ENCODE results near the gene PCP4L1. TPM values are rescaled to one million over a fixed set of nuclear protein-coding genes. Genes with fewer than 3 reads are reported as not detected.

PCP4L1 gene
- total RNA-seq, 4 donors from 2014 or later, result 1.6 to 13.8 (median 5.7) TPM

GRCh38 chr1:161230762-161231161 is 27.8 kb upstream of the PCP4L1 start:
- no peak overlapping the region for H3K27ac ChIP-seq
- TF ChIP-seq, protein P1, sequence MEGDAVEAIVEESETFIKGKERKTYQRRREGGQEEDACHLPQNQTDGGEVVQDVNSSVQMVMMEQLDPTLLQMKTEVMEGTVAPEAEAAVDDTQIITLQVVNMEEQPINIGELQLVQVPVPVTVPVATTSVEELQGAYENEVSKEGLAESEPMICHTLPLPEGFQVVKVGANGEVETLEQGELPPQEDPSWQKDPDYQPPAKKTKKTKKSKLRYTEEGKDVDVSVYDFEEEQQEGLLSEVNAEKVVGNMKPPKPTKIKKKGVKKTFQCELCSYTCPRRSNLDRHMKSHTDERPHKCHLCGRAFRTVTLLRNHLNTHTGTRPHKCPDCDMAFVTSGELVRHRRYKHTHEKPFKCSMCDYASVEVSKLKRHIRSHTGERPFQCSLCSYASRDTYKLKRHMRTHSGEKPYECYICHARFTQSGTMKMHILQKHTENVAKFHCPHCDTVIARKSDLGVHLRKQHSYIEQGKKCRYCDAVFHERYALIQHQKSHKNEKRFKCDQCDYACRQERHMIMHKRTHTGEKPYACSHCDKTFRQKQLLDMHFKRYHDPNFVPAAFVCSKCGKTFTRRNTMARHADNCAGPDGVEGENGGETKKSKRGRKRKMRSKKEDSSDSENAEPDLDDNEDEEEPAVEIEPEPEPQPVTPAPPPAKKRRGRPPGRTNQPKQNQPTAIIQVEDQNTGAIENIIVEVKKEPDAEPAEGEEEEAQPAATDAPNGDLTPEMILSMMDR (IDR thresholded peaks at IDR 0.05), result no peak
- TF ChIP-seq EP300 (IDR thresholded peaks at IDR 0.05) (no peak), POLR2A (IDR thresholded peaks at IDR 0.05) (no peak), POLR2AphosphoS5 (IDR thresholded peaks at IDR 0.05) (no peak)
- peaks cover 0 to 32% of the 10 kb centered on the region in 2 donors for H3K36me3 ChIP-seq
- 89 to 98% methylated on average over 3 to 4 of the region's 7 CpGs for WGBS, 2 donors (ENCODE audit: low coverage in 1 of 2)
- ATAC-seq, result no peak
- H3K9me3 ChIP-seq, result no peaks in the 10 kb centered on the region
- H3K27me3 ChIP-seq, result no peaks in the 10 kb centered on the region
- H3K4me3 ChIP-seq, result no peak overlapping the region
- peaks cover 0 to 22% (median 18%) of the 10 kb centered on the region in 3 donors for H3K4me1 ChIP-seq

DNA sequence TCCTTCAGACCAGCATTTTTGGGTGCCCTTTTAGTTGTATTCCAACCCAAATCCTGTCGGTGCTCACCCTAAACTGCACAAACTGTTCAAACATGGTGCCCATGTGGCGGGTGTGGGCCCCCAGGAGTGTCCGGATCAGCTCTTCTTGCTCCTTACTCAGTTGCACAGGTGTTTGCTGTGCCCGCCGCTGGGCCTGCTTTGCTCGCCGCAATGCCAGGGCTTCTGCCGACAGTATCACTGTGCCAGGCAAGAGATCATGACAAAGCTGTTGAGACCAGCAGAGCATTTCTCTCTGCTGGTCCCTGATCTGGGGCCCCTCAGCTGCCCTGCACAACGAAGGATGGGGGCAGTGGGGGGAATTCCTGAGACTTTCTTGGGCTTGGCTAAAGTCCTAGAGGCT is 25.4 kb upstream of the PCP4L1 start:
- H3K27ac ChIP-seq, result no peak overlapping the region
- WGBS, 2 donors (ENCODE audit: low coverage in 1 of 2), result 100% methylated on average over 2 of the region's 9 CpGs; no CpG with 5 or more reads in 1 of the 2 donors
- no peaks in the 10 kb centered on the region for H3K9me3 ChIP-seq
- H3K4me3 ChIP-seq, result no peak overlapping the region
- peaks cover 0 to 28% of the 10 kb centered on the region in 2 donors for H3K36me3 ChIP-seq
- ATAC-seq, result no peak
- H3K27me3 ChIP-seq, result no peaks in the 10 kb centered on the region
- peaks cover 0 to 2% (median 0%) of the 10 kb centered on the region in 3 donors for H3K4me1 ChIP-seq
- TF ChIP-seq POLR2AphosphoS5 (IDR thresholded peaks at IDR 0.05) (no peak), POLR2A (IDR thresholded peaks at IDR 0.05) (no peak), EP300 (IDR thresholded peaks at IDR 0.05) (no peak)
- TF ChIP-seq, protein P1 (IDR thresholded peaks at IDR 0.05), result no peak

GRCh38 chr1:161235957-161236775 is 22.4 kb upstream of the PCP4L1 start:
- WGBS, 2 donors (ENCODE audit: low coverage in 1 of 2), result 63 to 84% methylated on average over 3 to 5 of the region's 5 CpGs
- H3K4me1 ChIP-seq, result no peaks in the 10 kb centered on the region
- no peaks in the 10 kb centered on the region for H3K36me3 ChIP-seq
- TF ChIP-seq POLR2AphosphoS5 (IDR thresholded peaks at IDR 0.05) (no peak), POLR2A (IDR thresholded peaks at IDR 0.05) (no peak), EP300 (IDR thresholded peaks at IDR 0.05) (no peak)
- TF ChIP-seq, protein P1 (IDR thresholded peaks at IDR 0.05), result no peak
- H3K4me3 ChIP-seq, result no peak overlapping the region
- H3K27ac ChIP-seq, result no peak overlapping the region
- H3K9me3 ChIP-seq, result no peaks in the 10 kb centered on the region
- no peak for ATAC-seq
- no peaks in the 10 kb centered on the region for H3K27me3 ChIP-seq

DNA sequence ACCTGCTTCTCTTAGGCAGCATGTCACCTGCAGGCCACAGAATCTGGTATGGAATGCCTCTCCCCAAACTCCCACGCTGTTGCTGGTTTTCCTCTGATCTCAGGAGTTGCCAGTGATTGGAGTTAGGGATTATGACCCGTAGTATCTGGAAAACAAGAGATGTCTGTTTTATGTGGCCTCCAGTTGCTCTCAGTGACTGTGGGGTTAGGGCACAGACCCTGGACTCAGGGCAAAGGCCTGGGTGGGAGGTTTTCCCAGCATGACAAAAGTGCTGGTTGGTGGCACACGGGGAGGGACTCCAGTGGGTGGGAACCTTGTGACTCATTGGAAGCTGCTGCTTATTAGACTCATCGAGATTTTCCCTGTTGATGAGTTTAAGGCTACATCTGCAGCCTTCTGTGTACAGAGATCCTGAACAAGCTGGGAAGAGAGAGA is 20.5 kb upstream of the PCP4L1 start, which contains the start of gene NR1I3:
NR1I3 (minus strand) TSS at position 165 of the 435 bp plus-strand sequence. CDS start 1,638 bp downstream, outside the sequence.
- WGBS, 2 donors (ENCODE audit: low coverage in 1 of 2), result 82% methylated on average over 3 of the region's 4 CpGs; no CpG with 5 or more reads in 1 of the 2 donors
- Histone ChIP-seq H3K27ac (no peak within 1 kb of the TSS), H3K27me3 (no peaks in the 10 kb centered on the region), H3K9me3 (no peaks in the 10 kb centered on the region), H3K4me3 (no peak within 1 kb of the TSS), H3K4me1 (no peaks in the 10 kb centered on the region), H3K36me3 (no peaks in the 10 kb centered on the region)
- ATAC-seq, result no peak
- TF ChIP-seq, protein P1 (IDR thresholded peaks at IDR 0.05), result no peak
- no peak for TF ChIP-seq POLR2AphosphoS5 (IDR thresholded peaks at IDR 0.05)
- no peak for TF ChIP-seq POLR2A (IDR thresholded peaks at IDR 0.05)
- TF ChIP-seq EP300 (IDR thresholded peaks at IDR 0.05), result no peak
